OCI-M1 (cell line): Measurements from ENCODE around the gene NIFK.
A peak's percentile ranks its signal among the peaks of the same experiment; 100 is the strongest.
"Not testable (repeated sequence)": the region's sequence is repeated elsewhere in the genome, so short reads cannot be mapped to it uniquely, and the experiment has no call there.

Experiments
- DNase-seq: peaks from one replicate; lab custom pipeline; 2025; lab: John Stamatoyannopoulos, UW

NIFK gene

DNA sequence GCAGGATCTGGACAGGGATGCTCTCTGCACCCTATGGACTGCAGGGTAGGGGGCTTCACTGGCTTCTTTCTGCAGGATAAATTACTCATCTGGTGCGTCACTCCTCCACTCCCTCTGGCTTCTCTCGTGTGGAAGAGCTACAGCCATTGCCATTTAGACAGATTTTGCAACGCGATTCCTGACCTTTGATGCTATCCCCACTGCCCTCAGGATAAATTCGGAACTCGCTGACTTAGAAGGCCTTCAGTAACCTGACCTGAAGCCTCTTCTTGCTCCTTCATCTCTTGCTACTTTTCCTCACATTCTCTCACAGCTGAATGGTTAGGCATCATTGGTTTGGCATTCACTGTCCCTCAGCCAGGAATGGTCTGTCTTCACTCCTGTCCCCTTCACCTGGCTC lies 5.3 kb downstream of the NIFK start:
- no peak for DNase-seq

DNA sequence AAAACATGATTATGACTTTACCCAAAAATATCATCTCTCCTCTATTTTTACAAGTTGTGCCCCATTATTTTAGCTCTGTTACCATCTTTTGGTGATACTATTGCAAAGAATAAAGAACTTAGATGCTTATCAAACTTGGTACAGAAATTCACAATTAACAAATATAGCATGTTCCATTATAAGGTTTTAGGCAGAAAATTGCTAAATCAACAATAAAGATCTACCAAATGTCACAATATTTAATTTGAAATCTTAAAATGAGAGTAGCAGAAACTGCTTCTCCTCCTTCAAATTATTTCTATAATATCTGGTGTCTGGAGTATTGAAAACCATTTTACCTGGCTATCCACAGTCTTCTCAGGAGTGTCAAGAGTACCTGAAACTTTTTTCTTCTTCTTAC lies 8.7 kb downstream of the NIFK start:
- DNase-seq = no peak

DNA sequence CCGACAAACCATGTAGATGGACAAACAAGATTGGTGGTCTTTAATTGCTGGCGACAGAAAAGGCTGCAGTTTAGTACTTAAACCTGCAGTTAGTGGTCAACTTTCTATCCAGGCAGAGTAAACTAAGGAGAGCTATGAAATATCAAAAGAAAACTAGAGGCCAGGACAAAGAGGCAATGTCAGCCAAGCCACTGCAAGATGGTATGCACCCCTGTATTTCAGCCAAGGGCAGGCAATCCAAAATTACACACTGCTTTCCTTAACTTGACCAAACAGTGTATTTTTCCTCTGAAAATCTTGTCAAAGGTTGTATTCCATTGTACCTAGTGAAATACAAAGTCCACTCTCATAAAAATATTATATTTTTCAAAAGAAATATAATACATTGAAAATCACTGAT lies 9.3 kb downstream of the NIFK start:
- no peak for DNase-seq

DNA sequence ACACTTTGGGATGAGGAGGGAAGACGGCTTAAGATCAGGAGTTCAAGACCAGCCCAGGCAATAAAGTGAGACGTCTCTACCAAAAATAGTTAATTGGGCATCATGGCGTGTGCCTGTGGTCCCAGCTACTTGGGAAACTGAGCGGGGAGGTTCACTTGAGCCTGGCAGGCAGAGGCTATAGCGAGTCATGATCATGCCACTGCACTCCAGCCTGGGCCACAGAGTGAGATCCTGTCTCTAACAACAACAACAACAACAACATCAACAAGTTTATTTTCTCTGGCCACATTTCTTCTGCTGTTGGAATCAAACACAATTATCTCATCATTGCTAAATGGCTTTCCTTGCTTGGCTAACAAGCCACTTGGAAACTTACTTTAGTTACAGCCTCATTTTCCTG lies 13.4 kb downstream of the NIFK start:
- no peak for DNase-seq

DNA sequence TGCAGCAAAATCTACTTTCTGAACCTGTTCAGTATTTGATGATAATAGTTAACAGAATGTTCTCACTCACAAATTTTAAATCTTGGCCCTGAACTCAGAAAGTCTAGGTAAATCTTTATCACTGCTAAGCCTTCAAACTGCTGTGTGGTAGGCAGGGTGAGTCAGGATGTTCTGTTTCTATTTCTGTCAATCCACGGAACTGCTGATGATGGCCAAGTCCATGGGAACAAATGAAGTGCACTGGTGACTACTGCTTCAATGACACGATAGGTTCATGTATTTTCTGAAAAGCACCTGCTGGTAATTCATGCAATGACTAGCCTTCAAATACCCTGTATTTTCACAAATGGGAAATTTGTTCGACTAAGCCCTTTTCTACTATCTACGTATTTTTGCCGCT lies 14.2 kb downstream of the NIFK start:
- DNase-seq = peak; percentile 25

DNA sequence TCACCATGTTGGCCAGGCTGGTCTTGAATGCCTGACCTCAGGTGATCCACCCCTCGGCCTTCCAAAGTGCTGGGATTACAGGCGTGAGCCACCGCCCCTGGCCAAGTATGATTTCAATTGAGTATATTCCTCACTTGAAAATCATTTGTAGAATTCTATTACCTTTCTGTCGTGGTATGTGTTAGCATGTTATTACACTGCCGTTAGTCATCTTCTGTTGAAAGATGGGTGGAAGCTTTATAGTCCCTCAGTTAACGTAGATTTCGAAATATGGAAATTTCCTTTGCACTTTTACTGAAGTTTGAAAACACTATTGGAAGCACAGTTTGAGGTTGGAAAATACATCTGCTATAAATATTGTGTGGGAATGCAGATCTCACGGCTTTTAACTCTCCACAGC lies 14.7 kb downstream of the NIFK start:
- no peak for DNase-seq

DNA sequence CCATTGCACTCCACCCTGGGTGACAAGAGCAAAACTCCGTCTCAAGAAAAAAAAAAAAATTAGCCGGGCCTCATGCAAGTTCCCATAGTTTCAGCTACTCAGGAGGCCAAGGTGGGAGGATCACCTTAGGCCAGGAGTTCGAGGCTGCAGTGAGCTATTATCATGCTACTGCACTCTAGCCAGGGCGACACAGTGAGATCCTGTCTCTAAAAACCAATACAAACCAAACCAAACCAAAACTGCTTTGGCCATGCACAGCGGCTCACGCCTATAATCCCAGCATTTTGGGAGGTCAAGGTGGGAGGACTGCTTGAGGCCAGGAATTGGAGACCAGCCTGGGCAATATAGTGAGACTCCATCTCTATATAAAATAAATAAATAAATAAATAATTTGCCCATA lies 19.1 kb downstream of the NIFK start:
- DNase-seq = no peak

DNA sequence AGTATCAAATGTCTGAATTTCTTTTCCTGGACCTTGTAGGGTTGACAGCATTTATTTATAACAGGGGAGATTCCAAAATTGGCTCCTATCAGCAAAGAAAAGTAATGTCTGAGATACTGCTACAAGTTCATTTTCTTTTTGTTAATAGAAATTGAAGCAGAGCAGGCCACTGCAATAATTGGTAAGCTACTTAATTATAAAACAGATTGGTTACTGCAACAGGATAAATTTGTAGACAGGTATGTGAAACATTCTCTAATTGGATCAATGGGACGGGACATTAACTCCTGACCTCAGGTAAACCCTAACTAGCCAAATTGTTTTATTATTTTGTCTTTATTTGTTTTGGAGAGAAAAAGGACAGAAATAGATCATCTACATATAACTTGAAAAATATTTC lies 20.5 kb downstream of the NIFK start:
- no peak for DNase-seq

DNA sequence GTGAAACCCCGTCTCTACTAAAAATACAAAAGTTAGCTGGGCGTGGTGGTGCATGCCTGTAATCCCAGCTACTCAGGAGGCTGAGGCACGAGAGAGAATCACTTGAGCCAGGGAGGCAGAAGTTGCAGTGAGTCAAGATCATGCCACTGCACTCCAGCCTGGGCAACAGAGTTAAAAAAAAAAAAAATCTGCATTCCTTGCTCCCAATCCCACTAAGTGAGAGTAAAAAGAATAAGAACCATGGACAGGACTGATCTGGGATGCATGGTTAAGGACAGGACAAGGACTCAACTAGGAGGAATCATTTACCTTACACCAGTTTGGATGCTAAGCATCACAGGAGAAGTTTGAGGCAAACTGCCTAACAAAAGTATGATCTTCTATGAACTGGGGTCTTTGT lies 25.2 kb downstream of the NIFK start:
- DNase-seq = not testable (repeated sequence)

DNA sequence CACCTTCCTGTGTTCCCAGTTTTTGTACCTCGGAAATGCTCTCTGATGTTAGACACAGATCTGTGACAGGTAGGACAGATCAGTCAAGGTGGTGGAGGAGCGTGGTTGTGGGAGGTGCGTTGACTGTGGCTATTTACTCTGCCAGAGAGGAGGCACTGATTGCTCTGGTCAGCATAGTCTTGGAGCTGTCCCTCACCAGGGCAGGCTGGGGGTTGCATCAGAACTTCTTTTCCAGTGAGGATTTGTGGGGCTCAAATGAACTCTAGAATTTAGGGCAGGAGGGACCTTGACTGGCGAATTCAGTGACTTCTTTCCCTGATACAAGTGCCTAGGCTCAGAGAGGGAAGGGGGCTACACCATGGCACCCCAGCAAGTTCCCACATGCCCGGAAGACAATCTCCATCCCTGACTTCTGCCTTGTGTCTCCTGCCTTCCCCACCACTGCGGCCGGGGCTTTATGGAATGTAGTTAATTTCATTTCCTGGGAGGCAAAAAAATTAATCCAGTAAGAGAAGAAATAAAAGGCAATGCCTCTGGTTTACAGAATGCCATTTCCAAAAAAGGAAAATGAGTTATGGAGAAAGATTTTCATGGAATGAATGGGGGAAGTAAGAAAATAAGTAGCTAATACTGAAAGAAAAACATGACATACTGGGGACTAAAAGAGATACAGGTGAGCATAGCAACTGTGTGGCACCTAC lies 26.1 kb downstream of the NIFK start:
- no peak for DNase-seq

DNA sequence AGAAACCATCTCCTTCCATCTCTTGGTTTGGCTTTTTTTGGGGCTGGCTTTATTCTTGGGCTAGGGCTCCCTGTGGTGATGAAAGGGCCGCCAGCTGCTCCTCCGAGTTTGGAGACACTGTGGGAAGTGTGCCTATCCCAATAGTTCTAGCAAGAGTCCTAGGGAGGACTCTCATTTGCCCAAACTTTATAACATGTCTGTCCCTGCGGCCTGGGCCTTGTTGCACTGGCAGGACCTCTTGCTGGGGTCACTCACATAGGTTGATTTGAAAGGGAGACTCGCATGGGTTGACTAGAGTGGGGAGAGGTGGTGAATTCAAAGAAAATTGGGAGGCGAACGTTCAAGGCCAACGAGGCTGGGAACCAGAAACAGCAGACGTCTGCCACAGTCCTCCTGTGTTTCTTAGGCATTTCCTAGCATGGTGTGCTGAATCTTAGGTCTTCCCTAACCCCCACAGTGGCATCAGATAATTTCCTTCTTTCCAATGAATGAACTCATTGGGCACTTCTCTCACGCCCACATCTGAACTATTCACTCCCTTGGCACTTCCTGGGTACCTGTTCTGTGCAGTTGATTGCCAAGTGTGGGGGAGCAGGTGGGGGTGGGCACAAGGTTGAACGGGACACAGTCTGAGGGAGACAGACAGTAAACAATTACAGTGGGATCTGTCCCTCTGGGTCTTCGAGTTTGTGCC lies 26.8 kb downstream of the NIFK start:
- DNase-seq = no peak

DNA sequence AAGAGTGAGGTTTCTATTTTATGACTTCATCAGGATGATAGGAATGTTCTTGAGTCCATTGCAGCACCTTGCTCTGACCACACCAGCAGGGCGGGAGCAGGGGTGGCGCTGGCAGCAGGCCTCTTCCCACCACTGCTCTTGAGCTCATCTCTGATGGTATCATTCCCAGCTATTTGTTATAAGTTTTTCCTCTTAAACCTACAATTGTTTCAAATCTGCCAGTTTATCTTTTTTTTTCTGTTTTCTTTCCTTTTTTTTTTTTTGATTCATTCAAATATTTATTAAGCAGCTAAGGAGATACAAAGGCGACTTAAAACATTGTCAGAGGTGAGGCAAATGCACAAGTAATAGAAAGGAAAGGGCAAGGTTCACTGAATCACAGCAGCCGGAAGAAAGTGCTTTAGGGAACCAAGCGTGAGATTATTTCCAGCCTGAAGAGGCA lies 28.7 kb downstream of the NIFK start:
- DNase-seq = no peak

DNA sequence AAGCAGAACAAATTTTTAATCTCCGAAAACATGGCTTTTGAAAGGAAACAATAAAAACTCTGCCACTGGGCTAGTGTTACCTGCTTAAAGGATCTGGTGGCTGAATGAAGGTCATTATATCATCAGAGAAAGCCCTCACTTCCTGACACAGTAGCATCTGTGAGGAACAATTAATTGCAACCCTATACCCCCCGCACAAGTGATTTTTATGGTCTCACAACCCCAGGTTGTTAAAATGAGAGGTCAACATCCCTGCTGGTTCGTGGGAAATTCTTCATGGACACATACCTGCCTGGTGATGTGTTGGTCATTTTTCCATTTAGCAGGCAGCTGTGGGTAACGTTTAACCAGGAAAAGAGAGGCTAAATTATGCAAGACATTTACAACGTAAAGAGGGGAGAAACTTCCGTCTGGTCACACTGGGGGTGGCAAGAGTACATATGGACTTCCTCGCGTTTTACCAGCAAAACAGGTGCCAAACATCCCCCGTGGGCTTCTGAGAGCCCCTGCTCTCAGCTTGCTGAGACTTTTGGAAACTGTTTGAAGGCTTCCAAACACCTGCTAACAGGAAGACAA lies 29.2 kb downstream of the NIFK start:
- no peak for DNase-seq

DNA sequence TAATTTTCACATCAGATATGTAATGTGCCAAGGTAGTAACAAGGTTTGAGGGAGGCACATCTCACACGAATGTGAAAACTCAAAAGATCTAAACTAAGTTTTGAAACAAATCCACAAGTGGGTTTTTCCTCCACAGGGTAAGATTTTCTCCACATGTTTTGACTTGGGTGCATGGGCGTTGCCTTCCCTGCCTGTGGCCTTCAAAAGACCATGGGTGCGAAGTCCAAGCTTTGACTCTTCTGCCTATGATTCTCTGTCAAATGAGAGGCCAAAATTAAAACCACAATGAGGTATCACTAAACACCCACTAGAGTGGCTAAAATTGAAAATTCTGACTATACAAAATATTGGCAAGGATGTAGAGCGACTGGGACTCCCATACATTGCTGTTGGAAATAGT lies 30.7 kb downstream of the NIFK start:
- no peak for DNase-seq

DNA sequence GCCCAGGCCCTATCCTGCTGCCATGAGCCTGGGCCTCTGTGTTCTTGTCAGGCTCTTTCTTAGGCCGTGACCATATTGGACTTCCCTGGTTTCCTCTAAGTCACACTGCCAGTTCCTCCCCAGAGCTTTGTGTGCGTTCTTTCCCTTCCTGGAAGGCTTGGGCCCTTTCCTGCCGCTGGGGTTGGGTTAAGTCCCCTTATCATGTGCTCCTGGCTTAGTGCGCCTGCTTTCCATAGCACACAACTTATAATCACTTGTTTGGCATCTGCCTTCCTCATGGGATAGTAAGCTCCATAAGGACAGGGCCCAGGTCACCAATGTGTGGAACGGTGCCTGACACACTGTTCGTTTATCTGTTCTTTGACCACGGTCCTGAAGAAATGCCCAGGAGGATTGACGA lies 31.3 kb downstream of the NIFK start:
- no peak for DNase-seq

DNA sequence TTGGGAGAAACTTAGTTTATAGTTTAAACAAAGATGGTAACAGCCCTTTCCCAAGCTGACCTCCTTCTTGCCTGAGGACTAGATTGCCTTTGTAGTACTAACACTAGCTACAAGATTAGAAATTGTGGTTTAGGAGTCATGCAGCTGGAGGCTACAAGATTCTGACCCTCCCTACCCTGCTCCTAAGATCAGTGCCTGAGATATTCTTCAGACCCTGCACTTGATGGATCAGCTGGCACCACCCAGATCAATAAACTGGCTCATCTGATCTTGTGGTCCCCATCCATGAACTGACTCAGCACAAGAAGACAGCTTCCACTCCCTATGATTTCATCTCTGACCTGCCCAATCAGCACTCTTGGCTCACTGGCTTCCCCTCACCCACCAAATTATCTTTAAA lies 34.9 kb downstream of the NIFK start:
- peak; percentile 70 for DNase-seq

DNA sequence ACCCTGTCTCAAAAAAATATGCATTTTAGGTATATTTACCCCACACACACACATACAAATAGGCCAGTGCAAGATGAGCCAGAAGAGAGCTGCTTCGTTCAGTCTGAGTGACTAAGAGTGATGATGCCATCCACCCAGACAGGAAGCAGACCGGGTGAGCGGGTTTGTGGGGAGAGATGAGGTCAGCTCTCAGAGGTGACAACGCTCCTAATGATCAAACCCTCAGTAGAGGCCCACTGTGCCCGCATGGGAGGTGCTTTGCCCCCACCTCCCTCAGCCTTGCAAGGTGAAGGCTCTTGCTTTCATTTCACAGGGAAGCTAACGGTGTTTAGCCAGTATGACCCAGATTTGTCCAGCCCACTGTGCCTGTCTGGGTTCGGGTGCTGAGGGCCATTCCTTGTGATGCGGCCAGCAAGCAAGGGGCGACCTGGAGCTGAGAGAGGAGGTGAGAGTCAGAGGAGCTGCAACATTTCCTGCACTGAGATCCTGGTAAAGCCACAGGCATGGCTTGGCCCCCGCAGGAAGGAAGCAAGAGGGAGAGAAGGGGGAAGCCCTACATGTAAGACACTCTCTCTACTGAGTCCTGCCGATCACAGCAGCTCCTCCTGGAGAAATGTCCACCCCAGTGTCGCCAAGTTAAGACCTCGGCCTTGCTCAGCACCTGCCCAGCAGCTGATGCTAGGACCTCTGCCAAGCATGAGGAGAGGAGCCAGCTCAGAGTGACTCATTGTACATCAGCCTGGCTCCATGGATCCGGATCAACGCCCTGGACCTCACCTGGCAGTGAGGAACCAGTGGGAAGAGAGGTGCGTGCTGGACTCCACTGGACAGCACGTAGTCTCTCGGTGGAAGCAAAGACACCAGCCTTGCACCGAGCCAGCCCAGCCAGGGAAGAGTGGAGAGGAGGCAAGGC lies 37.0 kb downstream of the NIFK start:
- peak; percentile 72 for DNase-seq

DNA sequence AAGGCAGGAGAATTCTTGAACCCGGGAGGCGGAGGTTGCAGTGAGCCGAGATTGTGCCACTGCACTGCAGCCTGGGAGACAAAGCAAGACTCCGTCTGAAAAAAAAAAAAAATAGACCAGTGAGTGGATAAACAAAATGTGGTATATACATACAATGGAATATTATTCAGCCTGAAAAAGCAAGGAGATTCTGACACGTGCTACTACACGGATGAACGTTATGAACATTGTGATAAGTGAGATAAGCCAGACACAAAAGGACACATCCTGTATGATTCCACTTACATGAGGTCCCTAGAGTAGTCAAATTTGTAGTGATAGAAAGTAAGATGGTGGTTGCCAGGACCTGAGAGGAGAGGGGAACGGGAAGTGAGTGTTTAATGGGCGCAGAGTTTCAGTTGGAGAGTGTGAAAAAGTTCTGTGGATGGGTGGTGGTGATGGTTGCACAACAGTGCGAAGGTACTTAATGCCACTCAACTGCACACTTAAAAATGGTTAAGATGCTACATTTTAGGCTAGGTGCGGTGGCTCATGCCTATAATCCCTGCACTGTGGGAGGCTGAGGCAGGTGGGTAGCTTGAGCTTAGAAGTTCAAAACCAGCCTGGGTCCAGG lies 38.3 kb downstream of the NIFK start:
- no peak for DNase-seq

DNA sequence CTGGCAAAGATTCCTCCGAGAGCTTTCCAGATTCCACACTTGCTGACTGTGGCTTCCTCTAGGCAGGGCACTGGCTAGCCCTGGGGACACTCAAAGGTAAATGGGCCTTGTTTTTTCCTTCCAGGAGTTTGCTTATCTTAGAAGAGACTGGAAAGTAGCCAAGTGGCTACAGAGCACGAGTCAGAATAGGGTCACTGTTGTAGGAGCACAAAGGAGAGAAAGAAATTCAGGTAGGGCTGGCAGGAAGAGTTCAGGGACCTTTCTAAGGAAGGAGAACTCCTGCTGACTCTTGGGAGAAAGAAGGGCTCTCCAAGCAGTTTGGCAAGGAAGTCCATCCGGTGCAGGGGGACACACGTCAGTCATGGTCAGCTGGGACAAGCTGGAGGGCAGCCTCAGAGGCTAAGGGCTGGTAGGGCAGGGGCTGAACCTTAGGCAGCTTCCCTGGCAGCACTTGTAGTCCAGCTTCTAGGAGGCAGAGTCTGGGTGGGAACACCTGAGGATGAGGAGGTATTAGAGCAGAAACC lies 39.5 kb downstream of the NIFK start:
- no peak for DNase-seq

DNA sequence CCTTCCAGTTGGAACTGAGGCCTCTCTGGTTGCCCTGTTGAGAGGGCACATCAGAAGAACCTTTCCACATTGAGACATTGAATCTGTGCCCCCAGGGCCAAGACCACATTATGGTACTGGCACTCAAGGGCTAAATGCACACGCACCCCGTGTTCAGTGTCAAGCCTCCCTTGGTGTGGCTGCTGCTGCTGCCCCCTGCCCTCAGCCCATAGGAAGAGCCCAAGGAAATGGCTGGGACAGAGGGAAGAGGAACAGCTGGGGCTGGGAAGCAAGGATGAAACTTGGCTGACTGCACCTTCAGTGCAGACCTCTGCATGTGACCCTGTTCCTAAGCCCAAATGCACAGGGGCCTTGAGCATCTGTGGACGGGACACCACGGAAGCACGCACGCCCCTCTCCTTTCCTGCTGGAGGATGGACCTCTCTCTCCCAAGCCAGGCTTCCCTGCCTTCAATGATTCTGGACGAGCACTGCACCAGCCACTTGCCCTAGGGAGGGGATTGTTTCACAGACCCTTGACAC lies 40.2 kb downstream of the NIFK start:
- no peak for DNase-seq

DNA sequence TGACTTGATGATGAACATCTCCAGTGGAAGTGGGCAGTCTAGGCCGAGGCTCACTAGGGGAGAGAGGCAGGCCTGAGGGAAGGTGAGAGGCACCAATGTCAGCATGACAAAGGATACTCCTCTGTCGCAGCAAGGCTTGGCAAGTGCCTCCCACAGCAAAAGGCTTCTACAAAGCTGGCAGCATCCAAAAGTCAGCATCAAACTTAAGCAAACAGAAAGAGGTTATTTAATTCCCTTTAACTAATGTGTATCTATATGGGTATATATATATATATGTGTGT lies 41.6 kb downstream of the NIFK start:
- DNase-seq = no peak
